Measurements from ENCODE around the gene EFEMP1. TPM values are rescaled to one million over a fixed set of nuclear protein-coding genes. Genes with fewer than 3 reads are reported as not detected.
"Not testable (repeated sequence)": the region's sequence is repeated elsewhere in the genome, so short reads cannot be mapped to it uniquely, and the experiment has no call there.

EFEMP1 gene
- total RNA-seq, 1 donor, result 0.27 TPM

DNA sequence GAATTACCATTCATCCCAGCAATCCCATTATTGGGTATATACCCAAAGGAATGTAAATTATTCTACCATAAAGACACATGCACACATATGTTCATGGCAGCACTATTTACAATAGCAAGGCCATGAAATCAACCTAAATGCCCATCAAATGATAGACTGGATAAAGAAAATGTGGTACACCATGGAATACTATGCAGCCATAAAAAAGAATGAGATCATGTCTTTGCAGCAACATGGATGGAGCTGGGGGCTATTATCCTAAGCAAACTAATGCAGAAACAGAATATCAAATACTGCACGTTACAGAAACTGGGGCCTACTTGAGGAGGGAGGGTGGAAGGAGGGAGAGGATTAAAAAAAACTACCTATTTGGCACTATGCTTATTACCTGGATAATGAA, 85.5 kb downstream of the EFEMP1 start:
- not testable (repeated sequence) for DNase-seq (ENCODE audit: low read depth in 2 of 3, low spot score in 2 of 3)

DNA sequence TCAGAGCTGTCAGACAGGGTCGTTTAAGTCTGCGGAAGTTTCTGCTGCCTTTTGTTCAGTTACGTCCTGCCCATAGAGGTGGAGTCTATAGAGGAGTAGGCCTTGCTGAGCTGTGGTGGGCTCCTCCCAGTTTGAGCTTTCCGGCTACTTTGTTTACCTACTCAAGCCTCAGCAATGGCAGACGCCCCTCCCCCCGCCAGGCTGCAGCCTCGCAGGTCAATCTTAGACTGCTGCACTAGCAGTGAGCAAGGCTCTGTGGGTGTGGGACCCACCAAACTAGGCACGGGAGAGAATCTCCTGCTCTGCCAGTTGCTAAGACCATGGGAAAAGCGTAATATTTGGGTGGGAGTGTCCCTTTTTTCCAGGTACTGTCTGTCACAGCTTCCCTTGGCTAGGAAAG, 86.5 kb downstream of the EFEMP1 start:
- DNase-seq (ENCODE audit: low read depth in 2 of 3, low spot score in 2 of 3), result no peak

DNA sequence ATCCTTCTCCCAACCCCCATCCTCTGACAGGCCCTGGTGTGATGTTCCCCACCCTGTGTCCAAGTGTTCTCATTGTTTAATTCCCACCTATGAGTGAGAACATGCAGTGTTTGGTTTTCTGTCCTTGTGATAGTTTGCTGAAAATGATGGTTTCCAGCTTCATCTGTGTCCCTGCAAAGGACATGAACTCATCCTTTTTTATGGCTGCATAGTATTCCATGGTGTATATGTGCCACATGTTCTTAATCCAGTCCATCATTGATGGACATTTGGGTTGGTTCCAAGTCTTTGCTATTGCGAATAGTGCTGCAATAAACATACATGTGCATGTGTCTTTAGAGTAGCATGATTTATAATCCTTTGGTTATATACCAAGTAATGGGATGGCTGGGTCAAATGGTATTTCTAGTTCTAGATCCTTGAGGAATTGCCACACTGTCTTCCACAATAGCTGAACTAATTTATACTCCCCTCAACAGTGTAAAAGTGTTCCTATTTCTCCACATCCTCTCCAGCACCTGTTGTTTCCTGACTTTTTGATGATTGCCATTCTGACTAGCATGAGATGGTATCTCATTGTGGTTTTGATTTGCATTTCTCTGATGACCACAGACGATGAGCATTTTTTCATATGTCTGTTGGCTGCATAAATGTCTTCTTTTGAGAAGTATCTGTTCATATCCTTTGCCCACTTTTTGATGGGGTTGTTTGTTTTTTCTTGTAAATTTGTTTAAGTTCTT, 91.7 kb downstream of the EFEMP1 start:
- not testable (repeated sequence) for DNase-seq (ENCODE audit: low read depth in 2 of 3, low spot score in 2 of 3)

DNA sequence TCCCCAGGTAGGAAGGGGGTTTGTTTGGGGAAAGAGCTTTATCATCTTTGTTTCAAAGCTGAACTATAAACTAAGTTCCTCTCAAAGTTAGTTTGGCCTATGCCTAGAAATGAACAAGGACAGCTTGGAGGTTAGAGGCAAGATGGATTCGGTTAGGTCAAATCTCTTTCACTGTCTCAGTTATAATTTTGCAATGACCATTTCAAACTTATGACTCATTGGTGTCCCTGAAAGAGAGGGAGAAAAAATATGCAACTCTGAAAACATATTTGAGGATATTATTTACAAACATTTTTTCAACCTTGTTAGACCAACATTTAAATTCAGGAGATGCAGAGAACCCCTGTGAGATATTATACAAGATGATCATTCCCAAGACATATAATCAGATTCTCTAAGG, 95.7 kb downstream of the EFEMP1 start:
- no peak for DNase-seq (ENCODE audit: low read depth in 2 of 3, low spot score in 2 of 3)

DNA sequence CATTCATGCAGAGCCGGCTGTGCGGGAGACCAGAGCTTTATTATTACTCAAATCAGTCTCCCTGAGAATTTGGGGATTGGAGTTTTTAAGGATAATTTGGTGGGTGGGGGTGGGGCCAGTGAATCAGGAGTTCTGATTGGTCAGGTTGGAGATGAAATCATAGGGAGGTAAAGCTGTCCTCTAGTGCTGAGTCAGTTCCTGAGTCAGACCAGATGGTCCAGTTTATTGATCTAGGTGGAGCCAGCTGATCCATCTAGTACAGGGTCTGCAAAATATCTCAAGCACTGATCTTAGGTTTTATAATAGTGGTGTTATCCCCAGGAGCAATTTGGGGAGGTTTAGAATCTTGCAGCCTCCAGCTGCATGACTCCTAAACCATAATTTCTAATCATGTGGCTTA, 96.2 kb downstream of the EFEMP1 start:
- DNase-seq (ENCODE audit: low read depth in 2 of 3, low spot score in 2 of 3), result not testable (repeated sequence)

DNA sequence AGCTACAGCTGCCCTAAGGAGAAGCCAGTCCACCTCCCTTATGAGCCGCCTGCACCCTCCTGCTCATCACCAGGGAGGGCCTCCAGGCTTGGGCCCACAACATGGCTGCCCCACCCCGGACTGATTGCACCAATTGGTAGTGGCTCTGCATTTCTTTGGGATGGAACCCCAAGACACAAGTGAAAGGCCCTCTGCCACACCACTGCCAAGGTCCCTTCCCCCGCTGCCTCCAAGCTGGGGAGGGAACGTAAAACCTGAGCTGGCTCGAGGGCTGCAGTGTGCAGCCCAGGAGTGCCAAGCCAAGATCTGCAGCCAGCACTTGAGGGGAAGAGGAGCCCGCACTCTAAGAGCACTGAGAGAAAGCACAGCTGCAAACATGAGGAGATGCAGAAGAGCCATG, 97.3 kb downstream of the EFEMP1 start:
- DNase-seq (ENCODE audit: low read depth in 2 of 3, low spot score in 2 of 3), result no peak

DNA sequence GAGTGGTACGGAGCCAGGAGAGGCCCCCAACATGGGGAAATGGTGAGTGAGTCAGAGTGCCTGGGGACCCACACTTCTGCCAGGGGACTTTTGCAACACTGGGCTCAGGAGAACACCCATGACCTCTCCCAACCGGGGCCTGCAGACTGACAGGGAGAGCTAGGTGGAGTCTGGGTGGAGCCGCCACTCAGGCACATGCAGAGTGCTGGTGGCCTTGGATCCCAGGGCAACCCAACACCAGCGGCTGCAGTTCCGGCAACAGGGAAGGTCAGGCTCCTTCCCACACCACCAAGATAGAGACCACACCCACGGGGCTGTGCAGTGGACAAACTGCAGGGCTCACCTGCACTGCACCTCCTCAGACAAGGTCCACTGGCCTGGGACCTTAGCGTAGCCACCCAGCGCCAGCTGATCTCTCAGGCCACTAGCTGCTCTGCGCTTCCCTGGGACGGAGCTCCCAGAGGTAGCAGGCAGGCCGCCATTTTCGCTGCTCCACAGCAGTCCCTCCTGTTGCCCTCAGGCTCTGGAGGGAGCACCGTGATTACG, 99.0 kb downstream of the EFEMP1 start:
- DNase-seq (ENCODE audit: low read depth in 2 of 3, low spot score in 2 of 3), result no peak

Other genes starting within 250 kb of the EFEMP1 start
- 7.0 TPM for gene PNPT1, start 229.9 kb downstream of the EFEMP1 start, total RNA-seq

Measured in hematopoietic multipotent progenitor cell (in vitro differentiated cells).